GM18870 (cell line): ENCODE data around the gene AKT1S1.

Source experiments
- ATAC-seq: cut with Tn5 transposase; IDR thresholded peaks from one replicate; pipeline ENCODE4 v1.9.1; 2021; ENCODE audit warnings: moderate library complexity; ENCODE audit not compliant: unreplicated experiment

The AKT1S1 gene

DNA sequence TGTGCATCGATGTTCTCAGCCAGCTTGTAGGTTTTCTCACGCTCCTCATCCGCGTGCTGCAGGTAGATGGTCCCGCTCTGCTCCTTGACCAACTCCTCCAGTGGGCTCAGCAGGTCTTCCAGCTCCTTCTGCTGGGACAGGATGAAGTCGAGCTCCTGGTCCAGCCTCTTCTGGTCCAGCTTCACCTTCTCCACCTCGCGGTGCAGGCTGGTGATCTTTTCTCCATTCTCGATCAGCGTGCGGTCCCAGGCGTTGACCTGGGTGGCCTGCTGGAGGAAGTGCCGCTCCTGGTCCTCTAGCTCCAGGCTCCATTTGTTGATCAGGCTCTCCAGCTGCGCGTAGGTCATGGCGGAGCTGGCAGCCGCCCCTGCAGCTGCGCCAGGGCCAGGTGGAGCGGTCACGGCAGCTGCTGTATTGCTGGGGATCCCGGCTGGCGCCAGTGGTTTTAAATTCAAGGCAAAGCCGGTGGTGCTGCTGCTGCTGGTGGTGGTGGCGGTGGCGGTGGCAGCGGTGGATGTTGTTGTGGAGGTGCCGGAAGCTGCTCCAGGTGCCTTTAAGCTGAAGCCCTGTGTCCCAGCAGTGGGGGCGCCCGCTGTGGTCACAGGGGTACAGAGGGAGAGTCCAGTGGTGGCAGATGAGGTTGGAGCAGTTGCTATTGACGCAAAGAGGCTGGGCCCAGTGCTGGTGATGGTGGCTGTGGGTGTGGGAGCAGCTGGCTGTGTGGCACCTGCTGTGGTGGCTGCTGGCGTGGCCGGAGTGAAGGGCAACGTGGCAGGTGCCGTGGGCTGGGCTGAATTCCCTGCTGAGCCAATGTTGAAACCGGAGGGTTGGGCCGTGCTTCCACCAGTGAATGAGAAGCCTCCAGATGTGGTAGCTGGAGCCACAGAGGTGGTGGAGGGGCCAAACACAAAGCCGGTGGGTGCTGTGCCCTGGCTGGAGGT is 31.6 kb upstream of the AKT1S1 start:
- ATAC-seq: no peak

GRCh38 chr19:49907745-49908446 is 30.7 kb upstream of the AKT1S1 start:
- ATAC-seq: no peak

GRCh38 chr19:49906879-49907564 is 29.9 kb upstream of the AKT1S1 start:
- no peak for ATAC-seq

- ATAC-seq: no peak
These were observed 27.0 kb upstream of the AKT1S1 start for GRCh38 chr19:49904136-49904535.

DNA sequence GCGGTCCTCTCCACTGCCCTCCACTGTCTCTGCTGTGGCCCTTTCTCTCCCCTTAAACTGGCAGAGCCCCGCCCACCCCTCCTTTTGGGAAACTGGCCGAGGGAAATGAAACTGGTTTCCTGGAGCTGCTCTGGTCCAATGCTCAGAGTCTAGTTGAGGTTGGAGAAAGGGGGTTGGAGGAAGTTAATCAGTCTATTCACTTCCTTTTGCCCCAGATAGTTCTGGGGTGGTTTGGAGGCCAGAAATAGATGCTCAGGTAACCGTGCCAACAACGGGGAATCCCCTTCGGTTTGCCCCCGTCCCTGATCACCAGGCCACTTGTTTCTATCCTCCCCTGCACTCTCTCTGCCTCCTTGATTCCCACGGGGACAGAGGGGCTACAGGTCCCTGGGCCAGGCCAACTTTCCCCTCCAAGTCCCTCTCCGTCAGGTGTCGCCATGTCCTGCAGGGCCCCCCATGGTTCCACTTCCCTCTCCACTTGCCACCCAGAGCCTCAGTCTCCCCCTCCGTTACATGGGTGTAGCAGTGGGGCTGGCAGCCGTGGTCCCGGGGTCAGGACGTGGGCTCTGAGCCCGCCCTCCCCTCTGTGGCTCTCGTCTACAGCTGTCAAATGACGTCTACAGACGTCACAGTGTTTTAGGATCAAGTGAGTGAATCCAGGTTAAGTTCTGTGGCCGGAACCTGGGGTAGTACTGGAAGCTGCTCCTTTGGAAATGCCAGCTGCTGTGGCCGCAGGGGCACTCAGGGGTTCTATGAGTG is 19.9 kb upstream of the AKT1S1 start, which contains the start of gene IL4I1:
Gene IL4I1, minus strand, starts transcription at position 25 of the 759 bp plus-strand sequence. CDS start 727 bp downstream, outside the sequence.
- ATAC-seq: peak; percentile 50

DNA sequence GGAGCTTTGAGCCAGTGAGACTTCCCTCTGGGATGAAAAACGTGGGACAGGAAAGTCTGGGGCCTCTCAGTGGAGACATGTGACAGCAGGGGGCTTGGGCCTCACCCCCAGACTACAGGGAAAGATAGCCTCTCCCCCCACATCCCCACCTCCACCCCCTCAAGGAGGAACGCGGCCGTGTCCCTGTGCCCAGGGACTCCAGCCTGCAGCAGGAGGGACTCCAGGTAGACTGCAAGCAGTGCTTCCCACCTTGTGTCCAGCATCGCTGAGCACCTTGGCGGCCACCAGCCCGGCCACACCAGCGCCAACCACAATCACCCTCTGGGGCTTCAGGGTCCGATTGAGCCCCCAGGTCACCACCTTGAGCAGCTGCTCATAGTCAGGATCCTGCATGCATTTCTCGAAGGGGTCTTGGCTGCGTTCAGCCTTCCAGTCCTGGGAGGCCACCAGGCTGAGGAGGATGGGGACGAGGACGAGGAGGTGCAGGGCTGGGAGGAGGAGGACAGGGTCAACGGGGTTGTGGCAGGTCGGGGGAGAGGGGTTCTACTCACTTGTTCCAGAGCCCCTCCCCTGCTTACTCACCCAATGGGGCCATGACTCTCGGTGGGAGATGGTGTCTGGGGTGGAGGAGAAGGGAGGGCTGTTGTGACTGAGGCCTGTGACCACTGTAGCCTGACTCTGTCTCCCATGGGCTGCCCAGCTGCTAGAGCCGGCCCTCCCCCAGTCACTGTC is 18.6 kb upstream of the AKT1S1 start:
- no peak for ATAC-seq

DNA sequence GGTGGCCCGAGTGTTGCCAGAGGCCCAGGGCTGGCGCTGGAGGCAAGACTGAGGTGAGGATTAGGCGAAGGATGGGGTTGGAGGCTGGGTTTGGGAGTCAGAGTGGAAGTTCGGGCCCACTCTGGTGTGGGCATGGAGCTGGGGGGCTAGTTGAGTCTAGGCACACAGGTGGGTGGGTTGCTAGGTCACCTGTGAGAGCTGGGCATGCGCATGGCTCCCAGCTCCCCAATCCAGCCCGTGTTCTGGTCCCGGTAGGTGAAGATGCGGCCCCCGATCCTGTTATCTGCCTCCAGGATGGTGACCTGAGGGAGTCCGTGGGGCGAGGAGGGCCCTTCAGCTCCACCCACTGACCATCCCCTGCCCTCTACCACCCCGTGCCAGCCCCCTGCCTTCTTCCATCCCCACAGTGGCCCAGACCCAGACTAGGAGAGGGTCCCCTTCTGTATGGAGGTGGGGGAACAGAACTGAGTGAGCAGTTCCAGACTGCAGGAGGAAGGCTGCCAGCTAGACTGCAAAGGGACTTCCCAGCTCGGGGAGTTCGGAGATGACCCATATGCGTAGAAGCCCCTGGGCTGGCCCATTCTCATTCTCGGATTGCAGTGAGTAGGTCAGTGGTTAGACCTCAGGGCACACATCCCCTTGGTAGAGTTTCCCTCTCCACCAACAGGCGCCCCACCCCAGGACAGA is 17.9 kb upstream of the AKT1S1 start:
- ATAC-seq: no peak

GRCh38 chr19:49894011-49894664 is 17.0 kb upstream of the AKT1S1 start:
- no peak for ATAC-seq

DNA sequence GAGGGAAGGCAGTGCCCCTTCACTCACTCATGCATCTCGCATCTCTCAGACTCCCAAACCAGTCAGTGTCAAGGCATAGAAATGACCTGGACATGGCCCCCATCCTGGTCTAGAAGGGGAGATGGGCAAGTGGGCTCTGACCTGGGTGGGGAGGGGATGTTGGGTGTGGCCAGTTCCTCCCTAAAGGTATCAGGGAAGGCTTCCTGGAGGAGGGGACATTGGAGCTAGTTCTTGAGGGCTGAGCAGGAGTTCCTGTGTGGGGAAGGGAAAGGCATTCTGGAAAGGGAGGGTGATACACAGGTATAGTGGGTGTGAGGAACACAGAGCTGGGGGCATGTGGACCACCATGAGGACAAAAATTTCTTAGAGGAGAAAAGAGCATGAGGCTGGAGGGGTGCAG is 15.6 kb upstream of the AKT1S1 start:
- no peak for ATAC-seq

- ATAC-seq: no peak
These were observed 14.2 kb upstream of the AKT1S1 start for GRCh38 chr19:49891393-49891792.

DNA sequence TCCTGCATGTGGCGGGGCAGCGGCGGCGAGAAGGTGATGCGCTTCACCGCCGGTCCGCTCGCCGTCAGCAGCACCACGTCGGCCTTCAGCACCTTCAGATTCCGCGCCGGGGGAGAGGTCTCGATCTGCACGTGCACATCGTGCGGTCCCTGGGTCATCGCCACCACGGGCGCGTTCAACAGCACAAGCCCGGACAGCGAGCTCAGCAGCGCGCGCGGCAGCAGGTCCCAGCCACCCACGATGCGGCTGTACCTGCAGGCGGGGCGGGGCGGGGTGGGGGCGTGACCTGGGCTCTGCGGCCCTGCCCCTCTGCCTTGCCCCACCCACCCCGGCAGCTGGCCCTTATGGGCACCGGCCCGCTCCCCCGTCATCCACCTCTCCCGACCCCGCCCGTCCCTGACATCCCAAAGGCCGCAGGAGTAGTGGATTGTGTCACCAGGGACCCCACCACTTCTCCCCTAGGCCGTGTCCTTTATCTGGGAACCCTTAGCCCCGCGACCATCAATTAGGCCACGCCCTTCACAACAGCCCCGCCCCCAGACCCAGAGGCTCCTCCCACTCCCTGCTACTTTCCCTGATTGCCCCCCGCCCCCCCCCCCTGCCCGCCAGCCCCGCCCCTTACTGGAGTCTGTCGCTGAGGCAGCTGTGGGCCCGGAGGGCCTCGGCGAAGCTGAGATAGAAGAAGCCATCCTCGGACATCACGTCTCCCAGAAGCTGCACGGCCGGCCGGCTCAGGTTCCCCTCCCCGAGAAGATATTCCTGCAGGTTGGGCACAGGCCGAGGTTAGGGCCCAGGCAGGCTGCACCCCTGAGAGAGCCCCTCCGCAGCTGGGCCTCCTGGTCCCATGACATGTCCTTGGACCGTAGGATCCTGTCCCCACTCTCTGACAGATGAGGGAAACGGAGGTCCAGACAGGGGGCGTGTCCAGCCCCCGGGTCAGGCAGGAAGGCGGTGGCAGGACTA is 13.5 kb upstream of the AKT1S1 start:
- no peak for ATAC-seq

GRCh38 chr19:49889687-49890348 is 12.7 kb upstream of the AKT1S1 start:
- no peak for ATAC-seq

GRCh38 chr19:49889038-49889686 is 12.0 kb upstream of the AKT1S1 start:
- no peak for ATAC-seq

DNA sequence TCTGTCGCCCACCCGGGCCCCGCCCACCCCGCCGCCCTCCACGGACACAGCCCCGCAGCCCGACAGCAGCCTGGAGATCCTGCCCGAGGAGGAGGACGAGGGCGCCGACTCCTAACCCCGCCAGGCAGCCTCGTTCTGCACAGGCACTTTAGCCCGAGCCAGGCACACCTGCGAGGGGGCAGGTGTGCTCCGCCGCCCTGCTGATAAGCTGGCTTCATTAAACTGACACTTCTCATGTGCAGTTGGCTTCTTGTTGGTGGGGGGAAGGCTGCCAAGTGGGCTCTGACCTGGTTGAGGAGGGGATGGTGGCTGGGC is 11.3 kb upstream of the AKT1S1 start:
- no peak for ATAC-seq

- ATAC-seq: no peak
These were observed 10.7 kb upstream of the AKT1S1 start for GRCh38 chr19:49887665-49888509.

GRCh38 chr19:49887037-49887664 is 10.0 kb upstream of the AKT1S1 start:
- ATAC-seq: no peak
